GM20000 (cell line): Measurements from ENCODE around the gene AKT3.
"Not testable (repeated sequence)": the region's sequence is repeated elsewhere in the genome, so short reads cannot be mapped to it uniquely, and the experiment has no call there.

Source experiments
- DNase-seq: peaks from one replicate; pipeline ENCODE4 v3.0.0; 2012; ENCODE audit warnings: low spot score
- TF ChIP-seq, protein P1 (sequence below): IDR thresholded peaks from 2 replicates; pipeline ENCODE4 v1.5.1; 2012; ENCODE audit warnings: mild to moderate bottlenecking, control low read depth; ENCODE audit errors: extremely low read depth, missing control alignments

The AKT3 gene

DNA sequence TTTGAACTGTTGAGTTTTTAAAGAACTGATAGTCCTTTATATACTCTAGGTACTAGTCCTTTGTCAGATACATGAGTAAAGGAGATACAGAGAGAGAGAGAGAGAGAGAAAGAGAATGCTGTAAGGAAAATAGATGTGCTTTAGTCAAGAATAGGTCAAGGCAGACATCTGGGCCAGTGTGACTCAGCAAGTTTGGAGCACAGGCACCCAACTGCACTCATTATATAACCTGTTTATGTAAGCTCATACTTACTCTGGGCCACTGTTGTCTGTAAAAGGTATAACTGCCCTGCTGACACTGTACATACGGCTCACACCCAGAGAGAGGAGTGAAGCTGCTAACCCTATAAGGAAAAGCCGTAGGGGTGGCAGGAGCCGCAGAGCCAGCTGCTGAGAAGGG, 32.2 kb upstream of the AKT3 start:
- DNase-seq, result no peak
- TF ChIP-seq, protein P1, sequence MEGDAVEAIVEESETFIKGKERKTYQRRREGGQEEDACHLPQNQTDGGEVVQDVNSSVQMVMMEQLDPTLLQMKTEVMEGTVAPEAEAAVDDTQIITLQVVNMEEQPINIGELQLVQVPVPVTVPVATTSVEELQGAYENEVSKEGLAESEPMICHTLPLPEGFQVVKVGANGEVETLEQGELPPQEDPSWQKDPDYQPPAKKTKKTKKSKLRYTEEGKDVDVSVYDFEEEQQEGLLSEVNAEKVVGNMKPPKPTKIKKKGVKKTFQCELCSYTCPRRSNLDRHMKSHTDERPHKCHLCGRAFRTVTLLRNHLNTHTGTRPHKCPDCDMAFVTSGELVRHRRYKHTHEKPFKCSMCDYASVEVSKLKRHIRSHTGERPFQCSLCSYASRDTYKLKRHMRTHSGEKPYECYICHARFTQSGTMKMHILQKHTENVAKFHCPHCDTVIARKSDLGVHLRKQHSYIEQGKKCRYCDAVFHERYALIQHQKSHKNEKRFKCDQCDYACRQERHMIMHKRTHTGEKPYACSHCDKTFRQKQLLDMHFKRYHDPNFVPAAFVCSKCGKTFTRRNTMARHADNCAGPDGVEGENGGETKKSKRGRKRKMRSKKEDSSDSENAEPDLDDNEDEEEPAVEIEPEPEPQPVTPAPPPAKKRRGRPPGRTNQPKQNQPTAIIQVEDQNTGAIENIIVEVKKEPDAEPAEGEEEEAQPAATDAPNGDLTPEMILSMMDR, result no peak

DNA sequence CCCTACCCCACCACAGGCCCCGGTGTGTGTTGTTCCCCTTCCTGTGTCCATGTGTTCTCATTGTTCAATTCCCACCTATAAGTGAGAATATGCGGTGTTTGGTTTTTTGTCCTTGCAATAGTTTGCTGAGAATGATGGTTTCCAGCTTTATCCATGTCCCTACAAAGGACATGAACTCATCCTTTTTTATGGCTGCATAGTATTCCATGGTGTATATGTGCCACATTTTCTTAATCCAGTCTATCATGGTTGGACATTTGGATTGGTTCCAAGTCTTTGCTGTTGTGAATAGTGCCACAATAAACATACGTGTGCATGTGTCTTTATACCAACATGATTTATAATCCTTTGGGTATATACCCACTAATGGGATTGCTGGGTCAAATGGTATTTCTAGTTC, 27.0 kb upstream of the AKT3 start:
- not testable (repeated sequence) for DNase-seq

DNA sequence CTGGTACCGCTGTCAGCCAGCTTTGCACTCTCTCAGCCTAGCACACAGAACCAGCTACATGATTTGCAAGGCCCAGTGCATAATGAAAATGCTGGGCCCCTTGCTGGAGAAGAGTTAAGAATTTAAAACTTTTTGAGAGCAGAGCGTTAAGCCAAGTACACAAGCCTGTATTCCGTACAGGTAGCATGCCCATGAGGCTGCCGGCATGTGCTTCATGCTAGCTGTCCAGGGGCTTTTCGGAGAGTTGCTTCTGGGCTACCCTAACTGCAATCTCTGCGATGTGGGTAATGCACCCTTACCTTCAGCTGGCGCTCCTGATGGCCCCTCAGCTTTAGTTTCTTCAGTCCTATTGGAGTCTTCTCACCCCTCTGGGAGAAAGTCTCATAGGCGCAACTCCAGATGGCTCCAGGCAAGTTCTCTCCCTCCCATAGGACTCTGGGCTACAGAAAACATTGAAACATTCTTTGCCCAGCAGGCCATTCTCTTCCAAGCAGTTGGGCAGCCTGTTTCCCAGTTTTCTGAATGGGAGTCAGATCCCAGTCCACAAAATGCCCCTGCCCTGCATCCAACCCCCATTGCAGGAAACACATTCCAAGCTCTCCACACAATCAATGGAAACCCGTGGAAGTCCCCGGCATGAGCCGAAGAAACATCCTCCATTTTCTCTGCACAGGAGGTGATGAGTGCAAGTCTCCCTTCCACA, 5.7 kb upstream of the AKT3 start:
- DNase-seq, result no peak
- TF ChIP-seq, protein P1, result no peak

DNA sequence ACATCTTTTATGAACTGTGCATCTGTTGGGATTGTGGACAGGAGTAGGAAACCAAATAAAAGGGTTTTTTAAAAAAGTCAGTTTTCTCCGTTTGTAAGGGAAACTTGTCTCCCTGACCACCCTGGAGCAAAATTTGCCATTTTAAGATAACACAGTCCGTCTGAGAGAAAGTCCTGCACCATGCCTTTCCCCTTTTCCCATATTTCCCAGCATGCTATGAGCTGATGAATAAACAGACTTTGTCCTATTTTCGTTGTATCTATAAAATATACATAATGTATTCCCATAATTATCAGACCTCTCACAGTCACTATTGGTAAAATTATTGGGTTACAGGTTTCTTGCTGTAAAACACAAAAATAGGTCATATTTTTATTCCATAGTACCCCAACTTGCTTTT, 1.7 kb upstream of the AKT3 start:
- DNase-seq, result no peak
- TF ChIP-seq, protein P1, result no peak

DNA sequence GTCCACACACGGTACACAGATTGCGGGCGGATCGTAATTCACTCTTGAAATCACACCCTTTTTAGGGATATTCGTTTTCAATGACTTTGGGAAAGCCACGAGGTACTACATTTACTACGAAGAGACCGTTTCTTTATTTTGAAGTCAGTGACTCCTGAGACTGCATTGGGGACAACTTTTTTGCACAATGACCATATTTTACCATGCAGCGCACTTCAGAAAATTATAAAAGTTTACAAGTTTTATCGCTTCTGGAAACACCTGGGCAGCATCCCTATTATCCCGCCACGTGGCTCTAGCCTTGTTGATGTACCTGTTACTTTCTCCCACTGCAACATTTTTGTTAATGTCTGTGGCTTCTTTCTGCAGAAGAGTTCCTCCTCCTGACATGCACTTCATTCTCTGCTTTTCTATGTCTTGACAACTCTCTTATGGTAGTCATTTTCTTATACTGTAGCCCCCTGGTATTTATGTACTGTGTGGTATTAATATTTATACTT, 1.3 kb upstream of the AKT3 start:
- no peak for DNase-seq
- TF ChIP-seq, protein P1, result no peak

DNA sequence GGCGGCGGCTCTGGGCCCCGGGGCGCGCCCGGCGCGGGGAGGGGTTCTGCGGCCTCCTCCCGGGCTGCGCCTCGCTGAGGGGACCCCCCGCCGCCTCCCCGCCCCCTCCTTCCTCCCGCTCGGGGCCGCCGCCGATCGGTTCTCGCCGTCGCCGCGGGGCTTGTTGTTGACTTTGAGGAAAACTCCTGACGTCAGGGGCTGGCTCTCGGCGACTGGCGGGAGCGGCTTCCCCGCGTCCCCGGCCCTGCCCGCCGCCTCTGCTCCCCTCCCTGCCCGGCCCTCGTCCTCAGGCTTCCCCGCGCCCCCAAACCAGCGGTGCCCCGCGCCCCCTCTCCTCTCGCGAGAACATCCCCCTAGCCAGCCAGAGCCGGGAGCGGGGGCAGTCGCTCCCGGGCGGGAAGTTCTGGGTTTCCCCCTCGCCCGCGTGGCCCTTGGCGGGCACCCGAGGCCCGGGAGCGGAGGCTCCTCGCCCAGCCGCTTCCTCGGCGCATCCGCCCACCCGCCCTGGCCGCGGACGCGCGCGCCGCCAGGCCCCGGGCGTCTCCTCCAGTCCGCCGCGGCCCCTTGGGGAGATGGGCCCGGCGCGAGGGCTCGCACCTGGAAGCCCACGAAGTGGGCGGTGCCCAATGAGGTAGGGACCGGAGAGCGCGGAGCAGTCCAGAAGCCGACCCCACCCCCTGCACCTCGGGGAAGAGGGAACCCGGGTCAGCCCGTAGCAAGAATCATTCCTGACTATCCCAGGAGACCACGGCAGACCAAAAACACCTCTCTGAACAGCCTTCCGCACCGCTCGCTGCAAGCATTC, 611 bp upstream of the AKT3 start:
- peak; percentile 84 for DNase-seq
- TF ChIP-seq, protein P1, result no peak

DNA sequence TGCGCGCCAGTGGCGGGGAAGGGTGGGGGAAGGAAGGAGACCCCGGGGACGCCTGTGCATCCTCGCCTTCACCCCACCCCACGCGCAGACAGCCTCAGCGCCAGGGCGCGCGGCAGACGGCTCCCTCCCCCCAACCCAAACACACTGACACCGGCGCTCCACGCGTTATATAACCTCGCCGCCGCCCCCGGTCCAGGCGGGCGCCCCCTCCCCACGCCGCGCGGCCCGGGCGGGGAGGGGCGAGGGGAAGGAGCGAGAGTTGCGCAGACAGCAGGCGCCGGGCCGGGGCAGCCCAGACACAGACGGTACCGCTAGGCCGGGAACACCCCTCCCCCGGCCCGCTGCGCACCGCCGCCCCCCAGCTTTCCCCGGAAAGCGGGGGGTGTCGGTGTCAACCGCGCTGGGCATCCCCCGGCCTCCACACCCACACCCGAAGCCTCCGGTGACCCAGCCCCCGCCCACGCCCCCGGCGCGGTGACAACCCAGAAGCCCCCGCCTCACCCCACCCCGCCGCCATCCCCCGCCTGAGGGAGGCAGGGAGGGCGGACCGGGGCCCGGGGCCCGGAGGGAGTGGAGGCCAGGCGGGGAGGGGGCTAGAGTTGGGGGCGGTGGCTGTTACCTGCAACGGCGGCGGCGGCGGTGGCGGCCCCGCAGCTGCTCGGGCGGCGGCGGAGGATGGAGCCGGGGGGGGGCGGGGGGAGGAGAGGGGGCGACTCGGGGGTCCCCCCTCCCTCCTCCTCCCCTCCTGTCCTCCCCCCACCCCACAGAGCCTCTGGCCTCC, 432 bp downstream of the AKT3 start:
- DNase-seq, result peak; percentile 51
- TF ChIP-seq, protein P1, result no peak
